H1 (cell line): ENCODE results near the gene ASB16. TPM values are rescaled to one million over a fixed set of nuclear protein-coding genes. Genes with fewer than 3 reads are reported as not detected.

Source experiments
- CTCF ChIA-PET: fragments of 300-600 bp; sonication (Branson Sonifier 250); formaldehyde crosslinking; loops from one replicate; lab custom pipeline; 2021; ENCODE audit not compliant: partially characterized antibody; lab: Charles Lee
- POLR2A ChIA-PET: fragments of 300-600 bp; sonication (Branson Sonifier 250); formaldehyde crosslinking; loops from one replicate; lab custom pipeline; 2021; ENCODE audit warnings: inconsistent platforms; ENCODE audit not compliant: partially characterized antibody; lab: Charles Lee
- DNase-seq, 2 experiments: peaks; one replicate each; pipeline versions ENCODE4 v3.0.0 to v3.0.0-alpha.2; 2010 to 2022; ENCODE audit warnings: low spot score in 2 of 2, low read depth in 1 of 2, mixed read lengths in 1 of 2
- FAIRE-seq: peaks from 2 replicates; lab custom pipeline; 2011; peaks lifted over from hg19 to GRCh38; lab: Jason Lieb, UNC
- H2AFZ ChIP-seq: 2 replicates; pipeline ENCODE4 v1.8.1; 2012; ENCODE audit warnings: low read length, inconsistent platforms
- H2AK5ac ChIP-seq: 2 replicates; pipeline ENCODE4 v1.6.1; 2013; ENCODE audit warnings: low read depth, low read length
- H2BK120ac ChIP-seq: replicated peaks from 2 replicates; pipeline ENCODE3; 2013; ENCODE audit warnings: low read depth, low read length, inconsistent platforms
- H2BK12ac ChIP-seq: 2 replicates; pipeline ENCODE4 v1.6.1; 2013; ENCODE audit warnings: low read depth, low read length
- H2BK15ac ChIP-seq: 2 replicates; pipeline ENCODE4 v1.6.1; 2013; ENCODE audit warnings: low read length
- H2BK20ac ChIP-seq: 2 replicates; pipeline ENCODE4 v1.6.1; 2013; ENCODE audit warnings: low read length
- H2BK5ac ChIP-seq: 2 replicates; pipeline ENCODE4 v1.6.1; 2013; ENCODE audit warnings: low read depth, low read length
- H3K14ac ChIP-seq: 2 replicates; pipeline ENCODE4 v1.6.1; 2013; ENCODE audit warnings: inconsistent platforms; ENCODE audit not compliant: insufficient read length
- H3K18ac ChIP-seq: 2 replicates; pipeline ENCODE4 v1.6.1; 2013; ENCODE audit warnings: low read length; ENCODE audit errors: extremely low read depth
- H3K23ac ChIP-seq: 2 replicates; pipeline ENCODE4 v1.6.1; 2013; ENCODE audit warnings: inconsistent platforms; ENCODE audit not compliant: insufficient read length
- H3K23me2 ChIP-seq: 2 replicates; pipeline ENCODE4 v1.6.1; 2013; ENCODE audit warnings: low read depth, low read length
- H3K27ac ChIP-seq: 2 replicates; pipeline ENCODE4 v1.6.1; 2011; ENCODE audit warnings: low read depth, low read length, inconsistent platforms
- H3K27me3 ChIP-seq, 4 experiments: replicated peaks in 1 of 4; 1 replicate in 1 of 4; 2 replicates in 3 of 4; pipeline versions ENCODE4 v1.6.1 to v1.8.1; 2011 to 2013; ENCODE audit warnings: low read length in 3 of 4, mild to moderate bottlenecking in 3 of 4, inconsistent platforms in 2 of 4, mixed read lengths in 2 of 4, moderate library complexity in 1 of 4; ENCODE audit not compliant: control insufficient read depth in 3 of 4, insufficient read depth in 3 of 4; ENCODE audit errors: extremely low read depth in 1 of 4
- H3K36me3 ChIP-seq, 4 experiments: 2 replicates each; pipeline versions ENCODE4 v1.6.1 to v1.8.1; 2011 to 2013; ENCODE audit warnings: mild to moderate bottlenecking in 4 of 4, low read length in 3 of 4, moderate library complexity in 2 of 4, control low read depth in 1 of 4, inconsistent platforms in 1 of 4; ENCODE audit not compliant: insufficient read depth in 4 of 4, control insufficient read depth in 2 of 4
- H3K4ac ChIP-seq: replicated peaks from 2 replicates; pipeline ENCODE3; 2013; ENCODE audit warnings: low read length, low read depth, mixed read lengths, inconsistent platforms; ENCODE audit not compliant: insufficient read length
- H3K4me1 ChIP-seq, 4 experiments: replicated peaks in 1 of 4; 1 replicate in 1 of 4; 2 replicates in 3 of 4; pipeline versions ENCODE4 v1.6.1 to v1.8.1; 2011 to 2013; ENCODE audit warnings: low read length in 3 of 4, inconsistent platforms in 2 of 4, mixed read lengths in 1 of 4; ENCODE audit not compliant: insufficient read depth in 4 of 4, control insufficient read depth in 3 of 4
- H3K4me2 ChIP-seq, 2 experiments: 2 replicates each; pipeline versions ENCODE4 v1.6.1 to v1.8.1; 2011 to 2013; ENCODE audit warnings: low read depth in 2 of 2, low read length in 2 of 2, control low read depth in 1 of 2, inconsistent platforms in 1 of 2, mild to moderate bottlenecking in 1 of 2; ENCODE audit not compliant: insufficient read depth in 1 of 2
- H3K4me3 ChIP-seq, 4 experiments: fragments of 200-600, 300-600 bp in 1 of 4; sonication (generic), shearing (Covaris generic), sonication (Bioruptor Twin) in 1 of 4; 2 replicates each; pipeline versions ENCODE4 v1.5.1 to v1.8.1; 2011 to 2016; ENCODE audit warnings: low read length in 4 of 4, low read depth in 3 of 4, control low read depth in 2 of 4, inconsistent platforms in 2 of 4, mild to moderate bottlenecking in 2 of 4, mixed read lengths in 1 of 4, moderate library complexity in 1 of 4; ENCODE audit not compliant: insufficient read depth in 2 of 4; ENCODE audit errors: extremely low read depth in 1 of 4
- H3K56ac ChIP-seq: replicated peaks from 2 replicates; pipeline ENCODE3; 2013; ENCODE audit warnings: low read depth, mild to moderate bottlenecking, mixed read lengths, low read length, inconsistent platforms; ENCODE audit not compliant: insufficient read length
- H3K79me1 ChIP-seq: 2 replicates; pipeline ENCODE4 v1.6.1; 2013; ENCODE audit warnings: low read depth, low read length, control low read depth
- H3K79me2 ChIP-seq, 2 experiments: 2 replicates each; pipeline versions ENCODE4 v1.6.1 to v1.8.1; 2012 to 2013; ENCODE audit warnings: low read length in 2 of 2, mild to moderate bottlenecking in 2 of 2, inconsistent platforms in 1 of 2; ENCODE audit not compliant: insufficient read depth in 2 of 2, control insufficient read depth in 1 of 2
- H3K9ac ChIP-seq, 4 experiments: replicated peaks in 1 of 4; 1 replicate in 1 of 4; 2 replicates in 3 of 4; pipeline versions ENCODE4 v1.6.1 to v1.8.1; 2011 to 2013; ENCODE audit warnings: low read depth in 3 of 4, low read length in 3 of 4, control low read depth in 2 of 4, mild to moderate bottlenecking in 2 of 4, moderate library complexity in 2 of 4, inconsistent platforms in 1 of 4; ENCODE audit errors: extremely low read depth in 1 of 4
- H3K9me3 ChIP-seq, 2 experiments: 2 replicates each; pipeline versions ENCODE4 v1.6.1 to v1.8.1; 2012 to 2013; ENCODE audit warnings: mild to moderate bottlenecking in 2 of 2, moderate library complexity in 2 of 2, control low read depth in 1 of 2, inconsistent platforms in 1 of 2, low read depth in 1 of 2, low read length in 1 of 2, mixed read lengths in 1 of 2; ENCODE audit not compliant: insufficient read depth in 2 of 2
- H4K20me1 ChIP-seq, 2 experiments: replicated peaks in 1 of 2; 2 replicates each; pipeline versions ENCODE3 to v1.8.1; 2011 to 2013; ENCODE audit warnings: inconsistent platforms in 2 of 2, low read length in 2 of 2, mild to moderate bottlenecking in 1 of 2; ENCODE audit not compliant: insufficient read depth in 2 of 2, control insufficient read depth in 1 of 2
- H4K5ac ChIP-seq: 2 replicates; pipeline ENCODE4 v1.6.1; 2013; ENCODE audit warnings: low read length, low read depth, mixed read lengths, inconsistent platforms; ENCODE audit not compliant: insufficient read length
- H4K8ac ChIP-seq: 2 replicates; pipeline ENCODE4 v1.8.0; 2013; ENCODE audit warnings: mild to moderate bottlenecking, moderate library complexity, low read length, inconsistent platforms; ENCODE audit not compliant: insufficient read depth; ENCODE audit errors: extremely low read depth
- H4K91ac ChIP-seq: replicated peaks from 2 replicates; pipeline ENCODE3; 2013; ENCODE audit warnings: low read length, mixed read lengths, inconsistent platforms; ENCODE audit not compliant: insufficient read length
- ASH2L ChIP-seq: fragments of 200-600, 300-600 bp; sonication (generic); IDR thresholded peaks from one replicate; pipeline ENCODE4 v1.7.1; 2017; ENCODE audit warnings: low read length
- ATF3 ChIP-seq: IDR thresholded peaks from 2 replicates; pipeline ENCODE4 v1.6.1; 2011; ENCODE audit warnings: low read depth, mild to moderate bottlenecking, low read length; ENCODE audit not compliant: insufficient read depth
- BACH1 ChIP-seq: IDR thresholded peaks from 2 replicates; pipeline ENCODE4 v1.6.1; 2012; ENCODE audit warnings: low read length, improper control_type of control experiment
- KDM1A ChIP-seq: fragments of 200-600, 300-600 bp; sonication (generic); IDR thresholded peaks from 2 replicates; pipeline ENCODE4 v1.7.1; 2016; ENCODE audit warnings: mild to moderate bottlenecking, low read length, borderline replicate concordance
- RBBP5 ChIP-seq: IDR thresholded peaks from 2 replicates; pipeline ENCODE4 v1.7.1; 2012; ENCODE audit warnings: low read depth, mild to moderate bottlenecking, inconsistent platforms, low read length, moderate library complexity, borderline replicate concordance
- WGBS, 2 experiments: shearing (Covaris generic) in 1 of 2; methylation state at CpG; one replicate each; pipeline versions ENCODE4 v1.1.6 to v1.1.7; 2013 to 2015; ENCODE audit warnings: low lambda C conversion rate in 2 of 2, mixed read lengths in 2 of 2, inconsistent platforms in 1 of 2, low coverage in 1 of 2, missing lambda C conversion rate in 1 of 2; ENCODE audit not compliant: insufficient replicate concordance in 2 of 2, insufficient coverage in 1 of 2, insufficient read length in 1 of 2; ENCODE audit errors: extremely low coverage in 1 of 2, missing lambda C conversion rate in 1 of 2; 5-methylcytosine and 5-hydroxymethylcytosine counted together
- long read RNA-seq, 2 experiments: library from RNA in 1 of 2; library from capped mRNA in 1 of 2; stranded (forward); transcript quantifications; one replicate each; pipeline ENCODE4 v2.0.0, GENCODE V29; 2021; ENCODE audit warnings: inconsistent platforms in 1 of 2
- polyA minus RNA-seq, 3 experiments: library from RNA; depleted of rRNA, polyadenylated mRNA; stranded (reverse); fragments of >200 nt; gene quantifications; 1 replicate in 2 of 3; 2 replicates in 1 of 3; pipeline ENCODE4 v1.2.3, GENCODE V29; 2011
- polyA plus RNA-seq, 7 experiments: library from polyadenylated mRNA; depleted of rRNA in 3 of 7; stranded (reverse) in 5 of 7; unstranded in 2 of 7; fragments of >200 nt in 5 of 7; fragments of 200-250 nt in 2 of 7; gene quantifications; 1 replicate in 5 of 7; 2 replicates in 1 of 7; 4 replicates in 1 of 7; pipeline versions ENCODE4 v1.2.1 to v1.2.3, GENCODE V29; 2011 to 2013; ENCODE audit warnings: missing spikeins in 2 of 7, mixed read lengths in 2 of 7
- total RNA-seq: library from RNA; stranded (reverse); fragmentation: NEBNext Ultra II Directional; extraction: Animal tissue kit (Norgen Biotek cat#: 25700); gene quantifications from 2 replicates; pipeline ENCODE4 v1.2.1, GENCODE V29; 2021

The ASB16 gene
- total RNA-seq = 0.19 TPM in 1 of 2 replicates, not detected in the other
- 0.05 and 0.09 TPM in 2 replicates for polyA plus RNA-seq (2011; rRNA removed)
- 0.05 TPM for polyA plus RNA-seq (2011; cell fraction: cytosol; rRNA removed)
- 0.17 TPM for polyA plus RNA-seq (2011; cell fraction: nucleus; rRNA removed)
- 1.7 to 2.5 TPM (median 2.3 TPM) in 4 replicates for polyA plus RNA-seq (2012, experiment 1 of 2)
- polyA plus RNA-seq (2012, experiment 2 of 2) = 0.79 TPM
- 0.06 TPM for polyA plus RNA-seq (2013, experiment 1 of 2)
- polyA plus RNA-seq (2013, experiment 2 of 2) = 0.04 TPM
- polyA minus RNA-seq (2011; rRNA and poly(A)+ RNA removed) = 0.10 TPM in 1 of 2 replicates, not detected in the other
- polyA minus RNA-seq (2011; cell fraction: cytosol; rRNA and poly(A)+ RNA removed) = not detected
- polyA minus RNA-seq (2011; cell fraction: nucleus; rRNA and poly(A)+ RNA removed) = not detected
- long read RNA-seq, experiment 1 = 0 reads
- long read RNA-seq, experiment 2 = 0 reads

- FAIRE-seq (no peak), DNase-seq (no peak)
- Histone ChIP-seq H3K23ac (no peak within 1 kb of the TSS), H3K36me3 (peaks cover 0 to 3% (median 0%) of the 10 kb centered on the region in 4 experiments; a peak in 1 of 8 replicates), H2BK5ac (peak within 1 kb of the TSS; percentile 80), H3K79me2 (no peaks in the 10 kb centered on the region), H2AK5ac (0 out of 2 replicates have a peak within 1 kb of the TSS, but pooled peaks have one; percentile 8), H2BK12ac (peak within 1 kb of the TSS; percentile 75), H2BK20ac (0 out of 2 replicates have a peak within 1 kb of the TSS, but pooled peaks have one; percentile 48), H3K4me1 (peaks cover 0 to 15% (median 8%) of the 10 kb centered on the region in 4 experiments; a peak in 5 of 7 replicates), H2BK15ac (peak within 1 kb of the TSS; percentile 40; the same call in 1 of the 2 replicates), H3K23me2 (no peaks in the 10 kb centered on the region), H4K91ac (peak within 1 kb of the TSS; percentile 23), H3K9ac (no peak within 1 kb of the TSS; a peak in 1 of 7 replicates), H3K18ac (peak within 1 kb of the TSS; percentile 48), H3K56ac (no peak within 1 kb of the TSS), H4K20me1 (no peaks in the 10 kb centered on the region), H3K27me3 (no peaks in the 10 kb centered on the region), H3K14ac (no peak within 1 kb of the TSS), H2BK120ac (no peak within 1 kb of the TSS), H3K27ac (peak within 1 kb of the TSS; percentile 56; the same call in 1 of the 2 replicates), H3K79me1 (no peaks in the 10 kb centered on the region), H3K4me3 (peak within 1 kb of the TSS in 2 of 4 experiments; percentile 14 to 16; a peak in 4 of 8 replicates), H3K9me3 (no peaks in the 10 kb centered on the region), H4K8ac (peak within 1 kb of the TSS; percentile 86; the same call in 1 of the 2 replicates), H3K4me2 (peak within 1 kb of the TSS; percentile 10 to 40; a peak in 3 of 4 replicates), H3K4ac (no peak within 1 kb of the TSS), H4K5ac (peak within 1 kb of the TSS; percentile 16), H2AFZ (no peak within 1 kb of the TSS)
- CTCF ChIA-PET = interaction anchor here (0.9 to 8.1 kb wide), 21 partner anchors 10 to 188 kb away, joined by 3 to 61 read pairs (median 4); partner anchors contain the start of genes HDAC5, HROB and TMUB2
- POLR2A ChIA-PET = interaction anchor here (0.6 to 8.7 kb wide), 11 partner anchors 12 to 180 kb away, joined by 3 to 84 read pairs (median 4); partner anchors contain the start of genes HDAC5, LSM12 and TMUB2
- WGBS, 2 experiments = 76% methylated on average over 21 of the region's 21 CpGs; no CpG with 5 or more reads in 1 of the 2 experiments
- TF ChIP-seq ATF3 = no peak
- TF ChIP-seq ASH2L = peak; percentile 64
- TF ChIP-seq KDM1A = no peak
- no peak for TF ChIP-seq BACH1
- 0 out of 2 replicates have a peak, but pooled peaks have one; percentile 61 for TF ChIP-seq RBBP5
These were observed at the start of gene ASB16 for GRCh38 chr17:44170499-44171201. TSS of gene ASB16 (plus strand) at chr17:44170704. CDS start at chr17:44170790, 86 bp downstream.
